Nephron progenitor cell (in vitro differentiated cells): Measurements from ENCODE around the gene SENP2.

ENCODE experiments used
- DNase-seq: peaks from one replicate; pipeline ENCODE4 v3.0.0; 2021
- H3K27ac Mint-ChIP-seq: 2 replicates; pipeline ENCODE4 v1.8.0; 2021; ENCODE audit warnings: mild to moderate bottlenecking, moderate library complexity, mixed read lengths
- H3K27me3 Mint-ChIP-seq: 2 replicates; pipeline ENCODE4 v1.8.0; 2021; ENCODE audit warnings: mild to moderate bottlenecking, low read depth, mixed read lengths; ENCODE audit not compliant: poor library complexity
- H3K36me3 Mint-ChIP-seq: 2 replicates; pipeline ENCODE4 v1.8.0; 2021; ENCODE audit warnings: low read depth, mixed read lengths
- H3K4me1 Mint-ChIP-seq: 2 replicates; pipeline ENCODE4 v1.8.0; 2021; ENCODE audit warnings: mixed read lengths
- H3K4me3 Mint-ChIP-seq: 2 replicates; pipeline ENCODE4 v1.8.0; 2021; ENCODE audit warnings: mild to moderate bottlenecking, moderate library complexity, mixed read lengths
- H3K9me3 Mint-ChIP-seq: 2 replicates; pipeline ENCODE4 v1.8.0; 2021; ENCODE audit warnings: mild to moderate bottlenecking, moderate library complexity, mixed read lengths
- TF ChIP-seq, protein P1 (sequence below): fragments of 200-600 bp; sonication (generic); IDR thresholded peaks from 2 replicates; pipeline ENCODE4 v1.5.0; 2021; ENCODE audit warnings: antibody characterized with exemption

Gene SENP2

GRCh38 chr3:185651971-185652370 lies 65.9 kb downstream of the SENP2 start:
- TF ChIP-seq, protein P1, sequence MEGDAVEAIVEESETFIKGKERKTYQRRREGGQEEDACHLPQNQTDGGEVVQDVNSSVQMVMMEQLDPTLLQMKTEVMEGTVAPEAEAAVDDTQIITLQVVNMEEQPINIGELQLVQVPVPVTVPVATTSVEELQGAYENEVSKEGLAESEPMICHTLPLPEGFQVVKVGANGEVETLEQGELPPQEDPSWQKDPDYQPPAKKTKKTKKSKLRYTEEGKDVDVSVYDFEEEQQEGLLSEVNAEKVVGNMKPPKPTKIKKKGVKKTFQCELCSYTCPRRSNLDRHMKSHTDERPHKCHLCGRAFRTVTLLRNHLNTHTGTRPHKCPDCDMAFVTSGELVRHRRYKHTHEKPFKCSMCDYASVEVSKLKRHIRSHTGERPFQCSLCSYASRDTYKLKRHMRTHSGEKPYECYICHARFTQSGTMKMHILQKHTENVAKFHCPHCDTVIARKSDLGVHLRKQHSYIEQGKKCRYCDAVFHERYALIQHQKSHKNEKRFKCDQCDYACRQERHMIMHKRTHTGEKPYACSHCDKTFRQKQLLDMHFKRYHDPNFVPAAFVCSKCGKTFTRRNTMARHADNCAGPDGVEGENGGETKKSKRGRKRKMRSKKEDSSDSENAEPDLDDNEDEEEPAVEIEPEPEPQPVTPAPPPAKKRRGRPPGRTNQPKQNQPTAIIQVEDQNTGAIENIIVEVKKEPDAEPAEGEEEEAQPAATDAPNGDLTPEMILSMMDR, result no peak
- Mint-ChIP-seq H3K4me3 (no peak overlapping the region), H3K27me3 (no peaks in the 10 kb centered on the region), H3K9me3 (no peaks in the 10 kb centered on the region), H3K4me1 (peaks cover 17% of the 10 kb centered on the region), H3K27ac (peak overlapping the region; percentile 61), H3K36me3 (peaks cover 91% of the 10 kb centered on the region)
- DNase-seq, result no peak

DNA sequence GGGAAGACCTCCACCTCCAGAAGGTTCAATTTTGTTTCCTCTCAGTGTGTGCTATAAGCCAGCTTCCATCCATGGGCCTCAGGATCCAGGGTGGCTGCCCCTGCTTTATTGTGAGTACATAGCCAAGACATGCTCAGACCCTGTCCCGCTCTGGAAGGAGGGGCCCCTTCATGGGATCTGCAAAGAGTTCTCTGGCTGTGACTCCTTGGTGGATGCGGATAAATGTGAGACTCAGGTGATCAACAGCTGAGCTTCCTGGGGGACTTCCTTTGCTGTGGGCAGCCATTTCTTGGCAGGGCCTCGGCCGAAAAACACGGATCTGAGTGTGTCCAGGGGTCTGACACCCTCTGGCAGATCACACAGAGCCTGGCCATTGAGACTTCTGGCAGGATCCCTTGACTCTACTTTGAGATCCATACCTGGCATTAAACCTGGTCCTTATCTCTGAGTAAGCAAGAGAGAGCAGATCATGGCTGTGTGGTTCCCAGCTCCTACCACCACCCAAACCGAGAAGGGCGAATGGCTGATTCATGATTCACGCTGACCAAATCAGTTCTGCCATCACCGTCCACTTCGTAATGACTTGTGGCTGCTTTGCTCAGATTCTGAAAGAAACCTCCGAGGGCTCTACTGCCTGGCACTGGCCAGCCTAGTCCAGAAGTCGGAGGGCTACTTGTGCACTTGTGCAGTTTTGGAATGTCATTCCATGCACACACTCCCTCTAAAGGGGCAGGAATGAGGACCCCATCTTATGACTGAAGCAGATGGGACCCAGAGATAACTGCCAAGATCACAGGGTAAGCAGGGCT lies 68.1 kb downstream of the SENP2 start:
- Mint-ChIP-seq H3K27ac (no peak overlapping the region), H3K4me3 (no peak overlapping the region), H3K4me1 (peaks cover 4% of the 10 kb centered on the region), H3K36me3 (peaks cover 91% of the 10 kb centered on the region), H3K9me3 (no peaks in the 10 kb centered on the region), H3K27me3 (no peaks in the 10 kb centered on the region)
- TF ChIP-seq, protein P1, result no peak
- no peak for DNase-seq

- Mint-ChIP-seq H3K4me3 (no peak overlapping the region), H3K4me1 (peaks cover 5% of the 10 kb centered on the region), H3K36me3 (peaks cover 88% of the 10 kb centered on the region), H3K27ac (no peak overlapping the region), H3K9me3 (no peaks in the 10 kb centered on the region), H3K27me3 (no peaks in the 10 kb centered on the region)
- TF ChIP-seq, protein P1, result no peak
- DNase-seq, result no peak
Observed at GRCh38 chr3:185654758-185655145, 68.7 kb downstream of the SENP2 start.

DNA sequence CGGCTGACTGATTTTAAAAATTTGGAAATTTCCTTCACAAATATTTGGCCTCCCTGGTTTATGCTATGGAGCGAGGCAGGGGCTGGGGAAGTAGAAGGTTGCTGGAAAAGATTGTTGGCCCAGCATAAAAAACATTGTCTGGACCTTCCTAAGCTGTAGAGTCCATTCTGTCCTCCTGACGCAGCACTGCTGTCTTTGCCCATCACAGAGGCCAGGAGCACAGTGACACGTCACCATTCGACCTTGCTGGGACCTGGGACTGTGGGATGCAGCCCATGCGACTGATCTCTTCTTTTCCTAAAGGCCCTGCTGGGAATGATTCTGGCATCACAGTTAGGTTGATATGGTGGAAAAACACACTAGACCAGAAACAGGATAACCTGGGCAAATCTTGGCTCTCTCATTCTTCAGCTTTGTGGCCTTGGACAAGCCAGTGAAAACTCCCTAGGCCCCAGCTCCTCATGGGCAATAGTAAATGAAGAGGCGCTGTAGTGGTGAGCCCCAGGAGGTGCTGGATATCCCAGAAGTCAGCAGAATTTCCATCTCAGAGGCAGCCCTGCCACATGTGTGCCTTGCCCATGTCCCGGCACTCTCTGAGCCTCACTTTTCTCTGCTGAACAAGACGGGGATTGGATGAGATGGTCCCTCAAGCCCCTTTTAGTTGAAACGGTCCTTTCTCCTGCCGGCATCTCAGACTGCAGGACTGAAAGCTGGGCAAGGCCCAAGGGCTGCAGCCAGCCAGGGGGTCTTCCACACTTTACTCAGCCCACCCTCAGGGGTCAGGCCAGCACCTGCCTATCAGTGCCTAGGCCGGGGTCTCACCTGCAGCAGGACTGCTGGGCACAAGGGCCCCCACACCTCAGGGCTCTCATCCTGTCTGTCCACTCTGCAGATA lies 69.6 kb downstream of the SENP2 start:
- TF ChIP-seq, protein P1, result no peak
- Mint-ChIP-seq H3K9me3 (no peaks in the 10 kb centered on the region), H3K27me3 (no peaks in the 10 kb centered on the region), H3K36me3 (peaks cover 78% of the 10 kb centered on the region), H3K4me1 (peaks cover 10% of the 10 kb centered on the region), H3K4me3 (no peak overlapping the region), H3K27ac (peak overlapping the region; percentile 64)
- DNase-seq, result no peak

DNA sequence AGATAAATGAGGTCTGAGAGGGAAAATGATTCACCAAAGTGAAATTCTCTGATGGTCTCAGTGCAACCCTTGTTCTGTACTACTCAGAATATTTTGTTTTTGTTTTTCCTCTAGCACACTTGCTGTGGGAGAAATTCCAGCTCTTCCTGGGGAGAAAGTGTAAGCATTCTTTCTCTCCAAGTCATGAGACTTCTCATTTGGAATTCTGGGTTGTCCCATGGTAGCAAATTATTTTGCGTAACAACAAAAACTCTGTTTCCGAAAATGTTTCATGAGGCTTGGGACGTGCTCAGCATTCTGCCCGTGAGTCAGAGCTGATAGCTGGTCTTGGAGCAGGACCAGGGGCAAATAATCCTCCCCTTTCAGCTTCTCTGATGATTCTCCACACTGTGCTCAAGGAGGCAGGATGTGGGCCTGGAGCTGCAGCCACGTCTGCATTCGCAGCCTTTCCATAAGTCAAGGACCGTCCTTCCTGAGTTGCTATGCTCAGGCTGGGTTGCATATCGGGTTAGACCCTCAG lies 70.3 kb downstream of the SENP2 start:
- DNase-seq, result no peak
- no peak overlapping the region for H3K4me3 Mint-ChIP-seq
- no peaks in the 10 kb centered on the region for H3K27me3 Mint-ChIP-seq
- no peaks in the 10 kb centered on the region for H3K9me3 Mint-ChIP-seq
- peaks cover 11% of the 10 kb centered on the region for H3K4me1 Mint-ChIP-seq
- peak overlapping the region; percentile 78 for H3K27ac Mint-ChIP-seq
- H3K36me3 Mint-ChIP-seq, result peaks cover 71% of the 10 kb centered on the region
- TF ChIP-seq, protein P1, result no peak
